Retinal pigment epithelial cell (primary cell): ENCODE data around the gene WWOX.

Experiments
- DNase-seq: peaks from one replicate; pipeline ENCODE4 v3.0.0-alpha.2; 2010; ENCODE audit warnings: low read depth
- H3K4me3 ChIP-seq: 2 replicates; pipeline ENCODE4 v1.5.1; 2011; ENCODE audit warnings: mild to moderate bottlenecking, low read length, control low read depth, moderate library complexity
- TF ChIP-seq, protein P1 (sequence below): conservative IDR thresholded peaks from 2 replicates; pipeline ENCODE4 v1.5.1; 2011; ENCODE audit warnings: low read depth, low read length, control low read depth, inconsistent platforms

WWOX gene

DNA sequence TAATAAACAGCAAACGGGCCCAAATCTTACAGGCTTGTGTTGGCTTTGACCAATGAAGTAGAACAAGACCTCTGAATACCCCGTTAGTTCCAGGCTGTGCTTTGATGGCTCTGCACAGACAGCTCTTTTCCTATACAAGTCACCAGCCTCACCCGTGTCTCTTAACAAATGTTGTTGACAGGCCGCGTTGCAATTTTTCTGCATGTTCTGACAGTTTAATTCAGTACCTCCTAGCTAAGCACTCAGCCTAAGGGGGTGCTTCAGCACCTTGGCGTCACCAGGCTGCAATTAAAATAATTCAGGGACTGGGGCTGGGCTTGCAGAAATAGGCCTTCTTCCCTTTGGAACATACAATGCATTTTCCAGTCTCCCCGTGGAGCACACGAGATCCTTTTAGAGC is 1001.0 kb downstream of the WWOX start:
- H3K4me3 ChIP-seq: no peak overlapping the region
- TF ChIP-seq, protein P1, sequence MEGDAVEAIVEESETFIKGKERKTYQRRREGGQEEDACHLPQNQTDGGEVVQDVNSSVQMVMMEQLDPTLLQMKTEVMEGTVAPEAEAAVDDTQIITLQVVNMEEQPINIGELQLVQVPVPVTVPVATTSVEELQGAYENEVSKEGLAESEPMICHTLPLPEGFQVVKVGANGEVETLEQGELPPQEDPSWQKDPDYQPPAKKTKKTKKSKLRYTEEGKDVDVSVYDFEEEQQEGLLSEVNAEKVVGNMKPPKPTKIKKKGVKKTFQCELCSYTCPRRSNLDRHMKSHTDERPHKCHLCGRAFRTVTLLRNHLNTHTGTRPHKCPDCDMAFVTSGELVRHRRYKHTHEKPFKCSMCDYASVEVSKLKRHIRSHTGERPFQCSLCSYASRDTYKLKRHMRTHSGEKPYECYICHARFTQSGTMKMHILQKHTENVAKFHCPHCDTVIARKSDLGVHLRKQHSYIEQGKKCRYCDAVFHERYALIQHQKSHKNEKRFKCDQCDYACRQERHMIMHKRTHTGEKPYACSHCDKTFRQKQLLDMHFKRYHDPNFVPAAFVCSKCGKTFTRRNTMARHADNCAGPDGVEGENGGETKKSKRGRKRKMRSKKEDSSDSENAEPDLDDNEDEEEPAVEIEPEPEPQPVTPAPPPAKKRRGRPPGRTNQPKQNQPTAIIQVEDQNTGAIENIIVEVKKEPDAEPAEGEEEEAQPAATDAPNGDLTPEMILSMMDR: no peak
- DNase-seq: no peak

DNA sequence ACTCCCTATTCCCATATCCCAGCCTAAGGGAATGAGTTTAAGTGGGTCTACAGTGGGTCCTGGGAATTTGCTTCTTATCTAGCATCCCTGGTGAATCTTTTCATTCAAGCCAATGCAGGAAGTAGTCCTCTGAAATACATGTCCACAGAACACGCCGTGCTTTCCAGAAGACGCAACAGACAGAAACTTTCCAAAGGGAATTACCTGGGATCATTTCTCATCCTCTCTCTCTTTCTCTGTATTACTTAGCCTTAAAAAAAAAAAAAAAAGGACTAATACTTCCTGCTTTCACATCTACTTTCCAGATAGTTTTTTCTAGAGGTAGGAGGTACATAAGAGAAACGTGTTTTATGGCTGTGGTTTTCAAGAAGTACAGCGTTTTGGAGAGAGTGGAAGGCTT is 1002.0 kb downstream of the WWOX start:
- no peak for DNase-seq
- TF ChIP-seq, protein P1: no peak

DNA sequence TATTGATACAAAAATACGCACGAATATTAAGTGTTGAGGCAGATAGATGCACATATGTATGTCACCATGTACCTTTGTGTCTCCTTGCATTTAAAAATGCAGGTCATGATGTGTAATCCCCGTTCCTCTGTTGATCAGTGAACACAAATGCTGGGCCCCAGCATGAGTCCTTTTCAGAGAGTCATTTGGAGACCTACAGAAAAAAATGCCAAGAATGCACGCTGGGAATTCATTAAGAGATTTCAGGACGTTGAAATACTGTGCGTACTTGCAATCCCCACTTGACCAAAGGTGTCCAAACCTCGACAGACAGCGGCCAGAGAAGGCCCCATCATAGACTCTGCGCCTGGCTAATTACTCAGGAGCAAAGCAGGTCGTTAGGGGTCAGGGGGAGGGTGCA is 1005.1 kb downstream of the WWOX start:
- peak; percentile 26 for DNase-seq
- TF ChIP-seq, protein P1: no peak
- no peak overlapping the region for H3K4me3 ChIP-seq

More for the DNA sequence above, 1002.0 kb downstream of the WWOX start:
- H3K4me3 ChIP-seq: no peak overlapping the region

DNA sequence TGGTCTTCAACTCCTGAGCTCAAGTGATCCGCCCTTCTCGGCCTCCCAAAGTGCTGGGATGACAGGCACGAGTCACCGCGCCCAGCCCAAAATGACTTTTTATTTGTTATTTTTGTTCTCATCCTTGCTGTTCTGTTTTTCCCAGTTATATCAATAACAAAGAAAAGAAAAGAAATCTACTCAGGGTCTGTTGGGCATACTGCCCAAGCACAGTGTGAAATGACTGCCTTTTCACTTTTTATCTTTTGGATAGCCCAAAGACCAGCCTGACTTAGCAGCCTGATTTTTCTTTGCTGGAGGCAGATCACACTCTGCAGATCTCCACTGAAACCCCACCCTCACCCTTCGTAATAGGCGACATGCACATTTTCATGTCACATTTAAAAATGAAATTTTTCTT is 1007.8 kb downstream of the WWOX start:
- no peak overlapping the region for H3K4me3 ChIP-seq
- TF ChIP-seq, protein P1: no peak
- DNase-seq: no peak

DNA sequence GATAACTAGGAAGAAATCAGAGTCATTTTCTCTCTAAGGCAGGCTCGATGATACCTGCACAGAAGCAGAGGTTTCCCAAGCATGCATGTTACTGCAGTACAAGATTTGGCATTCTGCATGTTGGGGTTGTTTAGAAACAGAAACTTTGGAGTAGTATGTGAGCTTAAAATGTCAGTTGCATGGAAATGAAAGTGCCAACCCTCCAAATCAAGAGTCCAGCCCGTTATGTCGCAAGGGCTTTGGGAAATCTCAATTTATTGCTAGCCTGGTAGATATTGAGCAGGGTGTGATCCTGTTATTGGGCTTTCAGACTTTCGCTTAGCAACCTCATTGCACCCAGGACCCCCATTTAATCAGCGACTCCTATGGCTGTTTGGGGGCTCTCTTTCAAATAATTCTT is 1010.3 kb downstream of the WWOX start:
- DNase-seq: no peak
- TF ChIP-seq, protein P1: no peak
- no peak overlapping the region for H3K4me3 ChIP-seq

DNA sequence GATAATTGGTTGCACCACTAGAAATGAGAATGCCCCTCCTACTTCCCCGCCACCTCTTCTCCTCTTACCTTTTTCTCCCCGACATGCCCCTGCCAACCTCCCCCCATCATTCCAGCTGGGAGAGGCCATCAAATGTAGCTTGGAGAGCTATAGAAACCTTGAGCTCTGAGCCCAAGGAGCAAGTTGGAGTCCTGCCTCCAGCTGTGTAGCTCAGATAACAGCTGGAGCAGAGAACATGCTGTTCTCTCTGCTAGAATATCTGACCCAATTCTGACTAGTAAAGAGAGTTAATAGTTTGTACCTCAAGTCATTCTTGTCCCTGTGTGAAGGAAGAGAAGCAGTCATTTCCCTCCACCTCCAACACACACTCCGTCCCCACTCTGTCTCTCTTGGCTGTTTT is 1010.8 kb downstream of the WWOX start:
- DNase-seq: no peak
- TF ChIP-seq, protein P1: no peak
- no peak overlapping the region for H3K4me3 ChIP-seq

DNA sequence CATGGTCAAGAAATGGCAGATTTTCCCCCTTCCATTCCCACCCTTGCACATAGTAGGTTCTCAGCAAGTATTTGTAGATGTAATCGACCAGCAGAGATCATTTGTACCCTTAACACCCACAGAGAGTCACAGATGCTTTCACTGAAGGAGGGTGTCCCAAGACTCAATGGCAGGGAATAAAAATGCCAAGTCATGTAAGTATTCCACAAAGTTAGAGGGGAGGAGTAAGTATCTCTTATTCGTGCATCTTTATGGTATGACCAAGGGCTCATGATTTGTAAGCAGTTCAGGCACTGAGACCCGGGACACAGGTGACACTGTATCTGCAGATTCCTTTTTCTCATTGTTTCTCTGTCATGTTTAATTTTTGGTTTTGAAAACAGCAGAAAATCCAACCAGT is 1011.5 kb downstream of the WWOX start:
- TF ChIP-seq, protein P1: no peak
- DNase-seq: no peak
- no peak overlapping the region for H3K4me3 ChIP-seq
